ENCODE measurements around the gene ZDHHC8. TPM values are rescaled to one million over a fixed set of nuclear protein-coding genes. Genes with fewer than 3 reads are reported as not detected.

The ZDHHC8 gene
- total RNA-seq, 1 donor from 2014 or later, result 22.6 TPM

DNA sequence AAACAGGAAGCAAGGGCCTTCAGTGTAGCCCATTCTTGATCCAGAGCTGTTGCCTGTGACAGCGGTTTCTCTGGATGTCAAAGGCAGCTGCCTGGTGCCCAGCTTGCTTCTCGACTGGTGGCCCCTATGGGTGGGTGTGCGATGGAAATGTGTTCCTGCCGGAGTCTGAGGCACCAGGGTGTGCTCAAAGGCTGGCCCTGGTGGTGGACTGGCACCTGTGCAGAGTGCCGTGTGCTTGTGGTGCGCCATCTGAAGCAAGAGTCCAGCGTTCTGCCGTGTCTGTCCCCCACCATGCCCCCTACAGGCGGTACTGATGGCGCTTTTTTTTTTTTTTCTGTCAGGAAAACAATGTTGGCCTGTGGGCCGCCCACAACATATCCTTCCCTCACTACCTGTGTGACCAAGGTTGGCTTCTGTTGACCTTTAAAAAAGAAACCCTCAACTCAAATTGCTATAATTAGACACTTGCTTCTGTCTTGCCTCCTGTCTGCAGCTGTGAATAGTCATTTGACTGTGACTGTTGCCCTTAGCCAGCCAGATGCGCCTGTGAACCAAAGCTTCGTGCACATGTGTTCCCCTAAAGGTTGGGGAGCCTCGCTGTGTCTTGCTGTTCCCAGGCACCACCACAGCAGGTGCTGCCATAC lies 20.4 kb upstream of the ZDHHC8 start:
- H3K27ac ChIP-seq, result no peak overlapping the region
- DNase-seq (ENCODE audit: extremely low spot score in 2 of 2), result no peak
- peaks cover 0 to 80% of the 10 kb centered on the region in 2 donors for H3K36me3 ChIP-seq
- H3K4me3 ChIP-seq, result no peak overlapping the region
- no peaks in the 10 kb centered on the region for H3K9me3 ChIP-seq
- TF ChIP-seq POLR2AphosphoS5 (IDR thresholded peaks at IDR 0.05; ENCODE audit: insufficient read depth in 1 of 2, low read depth in 1 of 2) (no peak), POLR2A (IDR thresholded peaks at IDR 0.05) (no peak)
- TF ChIP-seq, protein P1, sequence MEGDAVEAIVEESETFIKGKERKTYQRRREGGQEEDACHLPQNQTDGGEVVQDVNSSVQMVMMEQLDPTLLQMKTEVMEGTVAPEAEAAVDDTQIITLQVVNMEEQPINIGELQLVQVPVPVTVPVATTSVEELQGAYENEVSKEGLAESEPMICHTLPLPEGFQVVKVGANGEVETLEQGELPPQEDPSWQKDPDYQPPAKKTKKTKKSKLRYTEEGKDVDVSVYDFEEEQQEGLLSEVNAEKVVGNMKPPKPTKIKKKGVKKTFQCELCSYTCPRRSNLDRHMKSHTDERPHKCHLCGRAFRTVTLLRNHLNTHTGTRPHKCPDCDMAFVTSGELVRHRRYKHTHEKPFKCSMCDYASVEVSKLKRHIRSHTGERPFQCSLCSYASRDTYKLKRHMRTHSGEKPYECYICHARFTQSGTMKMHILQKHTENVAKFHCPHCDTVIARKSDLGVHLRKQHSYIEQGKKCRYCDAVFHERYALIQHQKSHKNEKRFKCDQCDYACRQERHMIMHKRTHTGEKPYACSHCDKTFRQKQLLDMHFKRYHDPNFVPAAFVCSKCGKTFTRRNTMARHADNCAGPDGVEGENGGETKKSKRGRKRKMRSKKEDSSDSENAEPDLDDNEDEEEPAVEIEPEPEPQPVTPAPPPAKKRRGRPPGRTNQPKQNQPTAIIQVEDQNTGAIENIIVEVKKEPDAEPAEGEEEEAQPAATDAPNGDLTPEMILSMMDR (IDR thresholded peaks at IDR 0.05), result no peak
- no peaks in the 10 kb centered on the region for H3K27me3 ChIP-seq
- peaks cover 9% of the 10 kb centered on the region for H3K4me1 ChIP-seq
- intact Hi-C loops (cut with DNase I), result loop anchor here (10.0 kb wide), 1 partner anchor 1964 kb away; no protein-coding TSS in a partner anchor

DNA sequence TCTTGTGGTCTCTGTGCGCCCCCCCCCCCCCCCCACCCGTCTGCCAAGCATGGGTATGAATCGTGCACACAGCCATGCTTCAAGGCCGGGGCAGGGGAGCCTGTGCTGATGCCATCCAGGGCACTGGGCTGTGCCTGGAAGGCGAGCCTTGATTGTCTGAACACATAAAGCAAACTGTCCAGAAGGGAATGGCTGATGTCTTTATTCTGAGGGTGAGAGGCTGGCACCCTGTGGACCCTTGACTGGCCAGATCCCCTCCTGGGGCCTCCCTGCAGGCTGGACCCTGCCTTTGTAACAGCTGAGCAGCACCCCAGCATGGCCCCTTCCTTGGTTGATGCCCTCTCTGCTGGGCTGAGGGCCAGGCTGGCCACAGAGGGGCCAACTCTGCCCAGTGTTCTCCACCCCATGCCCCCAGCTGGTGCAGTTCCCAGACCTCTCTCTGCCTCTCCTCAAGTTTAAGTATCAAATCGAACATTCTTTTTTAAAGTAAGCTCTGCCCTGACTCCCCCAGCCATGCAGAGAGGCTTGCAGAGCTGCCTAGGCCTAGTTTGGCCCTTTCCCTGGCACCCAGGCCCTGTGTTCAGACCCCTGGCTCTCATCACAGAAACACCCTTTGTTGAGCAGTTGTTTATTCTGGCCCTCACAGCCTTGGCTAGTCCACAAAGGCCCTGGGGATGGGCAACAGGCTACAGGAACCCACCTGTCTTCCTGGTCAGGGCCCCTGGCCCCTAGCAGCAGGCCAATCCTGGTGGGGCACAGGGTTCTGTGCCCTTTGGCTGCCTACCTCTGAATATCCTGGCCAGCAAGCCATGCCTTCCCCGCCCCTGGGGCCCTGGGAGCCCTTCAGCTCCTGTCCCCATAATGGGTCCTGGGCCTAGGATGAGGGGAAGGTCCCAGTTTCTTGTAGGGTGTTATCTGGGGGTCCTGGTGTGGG lies 19.6 kb upstream of the ZDHHC8 start:
- TF ChIP-seq, protein P1 (IDR thresholded peaks at IDR 0.05), result no peak
- Histone ChIP-seq H3K4me1 (peaks cover 15% of the 10 kb centered on the region), H3K27me3 (no peaks in the 10 kb centered on the region), H3K36me3 (peaks cover 0 to 73% of the 10 kb centered on the region in 2 donors), H3K27ac (no peak overlapping the region), H3K9me3 (no peaks in the 10 kb centered on the region), H3K4me3 (no peak overlapping the region)
- DNase-seq (ENCODE audit: extremely low spot score in 2 of 2), result no peak
- intact Hi-C loops (cut with DNase I), result loop anchor here (10.0 kb wide), 1 partner anchor 1963 kb away; no protein-coding TSS in a partner anchor

DNA sequence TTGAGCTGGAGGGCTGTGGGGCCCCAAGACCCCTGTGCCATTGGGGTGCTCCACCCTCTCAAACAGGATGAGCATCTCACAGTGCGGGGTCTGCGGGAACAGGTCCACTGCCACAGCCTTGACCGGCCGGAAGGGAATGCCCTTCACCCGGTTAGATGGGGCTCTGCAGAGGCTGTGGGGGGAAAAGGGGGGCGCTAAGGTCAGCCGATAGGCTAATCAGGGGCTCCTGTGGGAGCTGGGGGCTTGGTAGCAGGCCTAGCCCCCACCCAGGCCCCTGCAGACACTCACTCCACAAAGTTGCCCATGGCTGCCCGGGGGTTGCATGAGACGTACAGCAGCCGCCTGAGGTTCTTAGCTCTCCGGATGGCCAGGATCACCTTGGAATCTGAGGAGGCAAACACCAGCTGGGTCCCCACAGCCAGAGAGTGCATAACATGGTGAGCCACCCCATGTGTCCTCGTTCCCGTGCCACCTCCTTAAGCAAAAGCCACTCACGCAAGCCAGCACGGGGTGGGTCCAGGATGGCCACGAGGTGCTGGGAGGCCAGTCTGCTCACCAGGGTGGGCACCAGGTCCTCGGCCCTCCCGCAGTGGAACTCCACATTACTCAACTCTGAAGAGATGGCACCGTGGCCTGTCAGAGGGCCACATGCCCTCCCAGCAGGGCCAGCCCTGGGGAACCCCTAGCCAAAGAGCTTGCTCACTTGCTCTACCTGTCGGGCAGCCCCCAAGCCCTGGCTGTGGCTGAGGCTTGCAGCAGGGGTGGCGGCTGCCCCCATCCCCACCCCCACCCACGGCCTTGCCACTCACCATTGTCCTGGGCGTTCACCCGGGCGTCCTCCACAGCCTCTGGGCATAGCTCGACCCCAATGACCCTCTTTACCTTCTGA lies 18.7 kb upstream of the ZDHHC8 start:
- no peak for DNase-seq (ENCODE audit: extremely low spot score in 2 of 2)
- Histone ChIP-seq H3K27me3 (no peaks in the 10 kb centered on the region), H3K36me3 (peaks cover 0 to 63% of the 10 kb centered on the region in 2 donors), H3K4me3 (no peak overlapping the region), H3K9me3 (no peaks in the 10 kb centered on the region), H3K4me1 (peaks cover 17% of the 10 kb centered on the region), H3K27ac (no peak overlapping the region)
- TF ChIP-seq, protein P1 (IDR thresholded peaks at IDR 0.05), result no peak
- TF ChIP-seq POLR2A (IDR thresholded peaks at IDR 0.05), result no peak
- TF ChIP-seq POLR2AphosphoS5 (IDR thresholded peaks at IDR 0.05; ENCODE audit: insufficient read depth in 1 of 2, low read depth in 1 of 2), result no peak
- intact Hi-C loops (cut with DNase I), result loop anchor here (10.0 kb wide), 1 partner anchor 1962 kb away; no protein-coding TSS in a partner anchor

DNA sequence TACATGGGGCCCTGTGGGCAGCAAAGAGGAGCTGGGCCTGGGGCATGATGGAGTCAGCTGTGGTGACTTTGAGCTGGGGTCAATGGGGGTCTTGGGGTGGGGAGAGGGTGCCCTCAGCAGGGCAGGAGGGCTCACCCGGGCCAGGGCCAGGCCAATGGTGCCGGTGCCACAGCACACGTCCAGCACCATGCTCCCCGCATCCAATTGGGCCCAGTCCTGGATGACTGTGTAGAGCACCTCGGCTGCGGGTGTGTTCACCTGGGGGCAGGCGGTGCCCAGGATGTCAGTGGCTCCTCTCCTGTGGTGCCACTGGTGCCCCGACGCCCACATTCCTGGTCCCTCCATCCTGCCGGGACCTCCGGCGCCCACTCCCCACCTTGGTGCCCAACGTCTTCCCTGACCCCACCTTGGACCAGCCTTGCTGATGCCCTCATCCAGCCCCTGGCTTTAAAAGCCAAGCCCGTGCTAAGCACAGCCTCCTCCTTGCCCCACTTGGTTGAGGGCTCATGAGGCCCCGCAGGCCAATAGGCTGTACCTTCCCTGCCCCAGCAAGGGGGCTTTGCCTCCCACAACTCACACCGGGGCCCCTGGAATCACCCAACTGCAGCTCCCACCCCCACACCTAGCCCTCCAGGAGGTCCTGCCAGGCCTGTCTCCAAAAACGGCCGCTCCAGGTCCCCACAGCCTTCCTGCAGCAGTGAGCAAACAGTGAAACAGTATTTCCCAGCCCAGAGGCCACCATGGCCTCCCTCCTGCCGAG lies 17.9 kb upstream of the ZDHHC8 start:
- DNase-seq (ENCODE audit: extremely low spot score in 2 of 2), result no peak
- H3K9me3 ChIP-seq, result no peaks in the 10 kb centered on the region
- H3K36me3 ChIP-seq, result peaks cover 0 to 55% of the 10 kb centered on the region in 2 donors
- intact Hi-C loops (cut with DNase I), result loop anchor here (10.0 kb wide), 1 partner anchor 1961 kb away; no protein-coding TSS in a partner anchor
- H3K27me3 ChIP-seq, result no peaks in the 10 kb centered on the region
- H3K4me1 ChIP-seq, result peaks cover 26% of the 10 kb centered on the region
- no peak for TF ChIP-seq POLR2A (IDR thresholded peaks at IDR 0.05)
- TF ChIP-seq, protein P1 (IDR thresholded peaks at IDR 0.05), result no peak
- no peak for TF ChIP-seq POLR2AphosphoS5 (IDR thresholded peaks at IDR 0.05; ENCODE audit: insufficient read depth in 1 of 2, low read depth in 1 of 2)
- no peak overlapping the region for H3K4me3 ChIP-seq
- H3K27ac ChIP-seq, result no peak overlapping the region

Measured in vagina (tissue), 2 donors.